WERI-Rb-1 (cell line): ENCODE results near the gene MUC21.
"Not testable (repeated sequence)": the region's sequence is repeated elsewhere in the genome, so short reads cannot be mapped to it uniquely, and the experiment has no call there.

Experiments used
- DNase-seq: peaks from one replicate; pipeline ENCODE4 v3.0.0-alpha.2; 2020
- H3K27ac ChIP-seq: fragments of 250-450 bp; sonication (Bioruptor Pico); 2 replicates; pipeline ENCODE4 v1.5.1; 2020; ENCODE audit warnings: mild to moderate bottlenecking, moderate library complexity
- H3K27me3 ChIP-seq: fragments of 250-450 bp; sonication (Bioruptor Pico); 2 replicates; pipeline ENCODE4 v1.5.1; 2021; ENCODE audit warnings: mild to moderate bottlenecking, low read depth, moderate library complexity; ENCODE audit not compliant: insufficient read depth, severe bottlenecking
- H3K36me3 ChIP-seq: fragments of 250-450 bp; sonication (Bioruptor Pico); 2 replicates; pipeline ENCODE4 v1.5.1; 2020; ENCODE audit warnings: mild to moderate bottlenecking, moderate library complexity
- H3K4me3 ChIP-seq: 2 replicates; pipeline ENCODE4 v1.5.1; 2011; ENCODE audit warnings: low read depth, mild to moderate bottlenecking, control low read depth, low read length
- H3K9me3 ChIP-seq: fragments of 250-450 bp; sonication (Bioruptor Pico); 2 replicates; pipeline ENCODE4 v1.5.1; 2021; ENCODE audit warnings: mild to moderate bottlenecking, moderate library complexity; ENCODE audit not compliant: severe bottlenecking
- CTCF ChIP-seq: IDR thresholded peaks from 2 replicates; pipeline ENCODE4 v1.5.1; 2011; ENCODE audit warnings: low read depth, mild to moderate bottlenecking, control low read depth, inconsistent platforms, low read length

Gene MUC21

DNA sequence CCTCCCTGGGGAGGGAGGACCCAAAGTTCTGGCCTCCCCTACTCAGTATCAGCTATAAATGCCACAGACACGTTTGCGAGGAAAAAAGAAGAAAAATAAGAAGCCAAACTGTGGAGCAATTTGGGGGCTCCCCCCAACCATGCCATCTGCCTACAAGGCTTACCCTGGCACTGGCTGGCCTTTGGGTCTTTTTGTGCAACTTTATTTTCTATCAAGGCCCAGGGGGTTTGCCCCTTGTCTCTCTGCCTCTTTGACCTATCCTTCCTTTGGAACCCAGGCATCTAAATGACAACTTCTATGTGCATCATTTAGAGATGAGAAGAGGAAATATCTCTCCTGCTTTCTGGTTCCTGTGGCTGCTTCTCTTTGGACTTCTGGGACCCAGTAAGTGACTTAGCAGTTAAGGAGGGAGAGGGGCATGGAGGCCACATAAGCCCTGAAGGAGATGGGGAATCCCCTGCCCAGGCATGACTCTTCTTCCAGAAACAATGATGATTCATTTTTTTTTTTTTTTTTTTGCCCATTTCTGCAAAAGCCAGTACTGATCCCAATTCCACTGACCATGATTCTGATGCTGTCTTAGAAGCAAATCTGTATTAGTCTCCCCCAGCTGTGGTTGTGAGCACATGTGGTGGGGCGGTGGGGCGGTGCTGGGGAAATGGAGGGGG is 27.0 kb downstream of the MUC21 start, which contains the start of gene MUC22:
Gene MUC22 (plus strand): TSS at position 82 of the 668 bp plus-strand sequence. CDS start 233 bp downstream, at position 315.
- H3K27me3 ChIP-seq = peaks cover 84% of the 10 kb centered on the region
- H3K27ac ChIP-seq = no peak within 1 kb of the TSS
- H3K4me3 ChIP-seq = no peak within 1 kb of the TSS
- DNase-seq = no peak
- peaks cover 9% of the 10 kb centered on the region for H3K9me3 ChIP-seq
- H3K36me3 ChIP-seq = no peaks in the 10 kb centered on the region
- TF ChIP-seq CTCF = no peak

DNA sequence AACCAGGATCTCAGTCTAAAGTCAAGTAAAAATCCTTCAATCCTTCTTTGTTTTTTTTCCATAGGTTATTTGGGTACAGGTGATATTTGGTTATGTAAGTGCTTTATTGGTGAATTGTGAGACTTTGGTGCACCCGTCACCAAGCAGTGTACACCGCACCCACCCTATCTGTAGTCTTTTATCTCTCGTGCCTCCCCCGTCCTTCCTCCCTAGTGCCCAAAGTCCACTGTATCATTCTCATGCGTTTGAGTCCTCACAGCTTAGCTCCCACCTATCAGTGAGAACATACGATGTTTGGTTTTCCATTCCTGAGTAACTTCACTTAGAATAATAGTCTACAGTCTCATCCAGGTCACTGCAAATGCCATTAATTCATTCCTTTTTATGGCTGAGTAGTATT is 27.6 kb downstream of the MUC21 start:
- Histone ChIP-seq H3K36me3 (no peaks in the 10 kb centered on the region), H3K9me3 (peaks cover 11% of the 10 kb centered on the region), H3K27me3 (peaks cover 80% of the 10 kb centered on the region), H3K27ac (no peak overlapping the region), H3K4me3 (no peak overlapping the region)
- TF ChIP-seq CTCF = no peak
- DNase-seq = no peak

- DNase-seq = no peak
- Histone ChIP-seq H3K9me3 (peaks cover 28% of the 10 kb centered on the region), H3K27ac (no peak overlapping the region), H3K4me3 (no peak overlapping the region), H3K27me3 (peaks cover 56% of the 10 kb centered on the region), H3K36me3 (no peaks in the 10 kb centered on the region)
- TF ChIP-seq CTCF = no peak
These were observed 33.3 kb downstream of the MUC21 start for GRCh38 chr6:31016659-31017299.

DNA sequence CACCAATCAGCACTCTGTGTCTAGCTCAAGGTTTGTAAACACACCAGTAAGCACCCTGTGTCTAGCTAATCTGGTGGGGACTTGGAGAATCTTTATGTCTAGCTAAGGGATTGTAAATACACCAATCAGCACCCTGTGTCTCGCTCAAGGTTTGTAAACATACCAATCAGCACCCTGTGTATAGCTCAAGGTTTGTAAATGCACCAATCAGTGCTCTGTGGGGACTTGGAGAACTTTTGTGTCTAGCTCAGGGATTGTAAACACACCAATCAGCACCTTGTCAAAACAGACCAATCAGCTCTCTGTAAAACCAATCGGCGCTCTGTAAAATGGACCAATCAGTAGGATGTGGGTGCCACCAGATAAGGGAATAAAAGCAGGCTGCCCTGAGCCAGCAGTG is 33.9 kb downstream of the MUC21 start:
- peaks cover 26% of the 10 kb centered on the region for H3K9me3 ChIP-seq
- DNase-seq, H3K36me3 ChIP-seq, H3K4me3 ChIP-seq, H3K27ac ChIP-seq: not testable (repeated sequence)
- peaks cover 58% of the 10 kb centered on the region for H3K27me3 ChIP-seq

DNA sequence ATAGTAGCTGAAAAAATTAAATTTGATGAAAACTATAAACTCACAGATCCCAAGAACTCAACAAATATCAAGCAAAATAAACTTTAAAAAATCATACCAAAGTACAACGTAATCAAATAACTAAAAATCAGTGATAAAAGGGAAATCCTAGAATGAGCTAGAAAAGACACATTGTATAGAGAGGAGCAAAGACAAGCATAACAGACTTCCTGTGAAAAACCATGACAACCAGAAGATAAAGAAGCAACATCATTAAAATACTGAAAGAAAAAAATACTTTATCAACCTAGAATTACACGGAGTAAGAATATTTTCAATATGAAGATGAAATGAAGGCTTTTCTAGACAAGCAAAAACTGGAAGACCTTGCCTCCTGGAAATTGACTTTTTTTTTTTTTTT is 36.5 kb downstream of the MUC21 start:
- DNase-seq = no peak
- H3K27ac ChIP-seq = no peak overlapping the region
- no peak for TF ChIP-seq CTCF
- H3K36me3 ChIP-seq = no peaks in the 10 kb centered on the region
- H3K27me3 ChIP-seq = peaks cover 61% of the 10 kb centered on the region
- H3K9me3 ChIP-seq = peaks cover 27% of the 10 kb centered on the region
- H3K4me3 ChIP-seq = no peak overlapping the region

DNA sequence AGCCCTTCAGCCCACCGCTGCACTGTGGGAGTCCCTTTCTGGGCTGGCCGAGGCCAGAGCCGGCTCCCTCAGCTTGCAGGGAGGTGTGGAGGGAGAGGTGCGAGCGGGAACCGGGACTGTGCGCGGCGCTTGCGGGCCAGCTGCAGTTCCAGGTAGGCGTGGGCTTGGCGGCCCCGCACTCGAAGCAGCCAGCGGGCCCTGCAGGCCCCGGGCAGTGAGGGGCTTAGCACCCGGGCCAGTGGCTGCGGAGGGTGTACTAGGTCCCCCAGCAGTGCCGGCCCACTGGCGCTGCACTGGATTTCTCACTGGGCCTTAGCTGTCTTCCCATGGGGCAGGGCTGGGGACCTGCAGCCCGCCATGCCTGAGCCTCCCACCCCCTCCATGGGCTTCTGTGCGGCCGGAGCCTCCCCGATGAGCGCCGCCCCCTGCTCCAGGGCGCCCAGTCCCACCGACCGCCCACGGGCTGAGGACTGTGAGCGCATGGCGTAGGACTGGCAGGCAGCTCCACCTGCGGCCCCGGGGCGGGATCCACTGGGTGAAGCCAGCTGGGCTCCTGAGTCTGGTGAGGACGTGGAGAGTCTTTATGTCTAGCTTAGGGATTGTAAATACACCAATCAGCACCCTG is 37.2 kb downstream of the MUC21 start:
- not testable (repeated sequence) for H3K36me3 ChIP-seq, H3K27ac ChIP-seq, DNase-seq, H3K4me3 ChIP-seq
- H3K27me3 ChIP-seq = peaks cover 61% of the 10 kb centered on the region
- H3K9me3 ChIP-seq = peaks cover 22% of the 10 kb centered on the region

GRCh38 chr6:31021705-31022531 is 38.4 kb downstream of the MUC21 start:
- not testable (repeated sequence) for H3K4me3 ChIP-seq, H3K27ac ChIP-seq, H3K36me3 ChIP-seq, DNase-seq
- H3K9me3 ChIP-seq = peaks cover 13% of the 10 kb centered on the region
- peaks cover 71% of the 10 kb centered on the region for H3K27me3 ChIP-seq
